ENCODE measurements around the gene OPN5.
"Not testable (repeated sequence)": the region's sequence is repeated elsewhere in the genome, so short reads cannot be mapped to it uniquely, and the experiment has no call there.

The OPN5 gene

GRCh38 chr6:47740714-47741113 is 41.1 kb upstream of the OPN5 start:
- H3K27me3 Mint-ChIP-seq (ENCODE audit: low read depth) = no peaks in the 10 kb centered on the region
- peaks cover 7% of the 10 kb centered on the region for H3K9me3 Mint-ChIP-seq
- TF ChIP-seq CTCF (IDR thresholded peaks at IDR 0.05; ENCODE audit: unreplicated experiment in 3 of 3) = no peak

GRCh38 chr6:47741807-47742206 is 40.0 kb upstream of the OPN5 start:
- no peak for TF ChIP-seq CTCF (IDR thresholded peaks at IDR 0.05; ENCODE audit: unreplicated experiment in 3 of 3)
- no peak overlapping the region for H3K27ac Mint-ChIP-seq

More at GRCh38 chr6:47740714-47741113, 41.1 kb upstream of the OPN5 start:
- no peak overlapping the region for H3K27ac Mint-ChIP-seq
- H3K4me3 Mint-ChIP-seq = no peak overlapping the region
- H3K4me1 Mint-ChIP-seq = no peaks in the 10 kb centered on the region
- no peaks in the 10 kb centered on the region for H3K36me3 Mint-ChIP-seq (ENCODE audit: low read depth)

GRCh38 chr6:47743744-47744143 is 38.1 kb upstream of the OPN5 start:
- Mint-ChIP-seq H3K4me3 (no peak overlapping the region), H3K36me3 (ENCODE audit: low read depth) (no peaks in the 10 kb centered on the region), H3K27me3 (ENCODE audit: low read depth) (no peaks in the 10 kb centered on the region), H3K9me3 (peaks cover 10% of the 10 kb centered on the region), H3K27ac (no peak overlapping the region), H3K4me1 (no peaks in the 10 kb centered on the region)
- no peak for TF ChIP-seq CTCF (IDR thresholded peaks at IDR 0.05; ENCODE audit: unreplicated experiment in 3 of 3)

More at GRCh38 chr6:47741807-47742206, 40.0 kb upstream of the OPN5 start:
- no peaks in the 10 kb centered on the region for H3K4me1 Mint-ChIP-seq
- no peak overlapping the region for H3K4me3 Mint-ChIP-seq
- H3K36me3 Mint-ChIP-seq (ENCODE audit: low read depth) = no peaks in the 10 kb centered on the region
- H3K9me3 Mint-ChIP-seq = peaks cover 10% of the 10 kb centered on the region
- no peaks in the 10 kb centered on the region for H3K27me3 Mint-ChIP-seq (ENCODE audit: low read depth)

- H3K4me1 Mint-ChIP-seq; H3K36me3 Mint-ChIP-seq (ENCODE audit: low read depth); H3K27me3 Mint-ChIP-seq (ENCODE audit: low read depth); H3K9me3 Mint-ChIP-seq; H3K27ac Mint-ChIP-seq; H3K4me3 Mint-ChIP-seq: not testable (repeated sequence)
These were observed 36.6 kb upstream of the OPN5 start for GRCh38 chr6:47745269-47745668.

GRCh38 chr6:47749757-47750156 is 32.1 kb upstream of the OPN5 start:
- no peaks in the 10 kb centered on the region for H3K27me3 Mint-ChIP-seq (ENCODE audit: low read depth)
- H3K36me3 Mint-ChIP-seq (ENCODE audit: low read depth) = no peaks in the 10 kb centered on the region
- no peaks in the 10 kb centered on the region for H3K4me1 Mint-ChIP-seq
- no peak overlapping the region for H3K27ac Mint-ChIP-seq
- TF ChIP-seq CTCF (IDR thresholded peaks at IDR 0.05; ENCODE audit: unreplicated experiment in 3 of 3) = no peak
- peaks cover 15% of the 10 kb centered on the region for H3K9me3 Mint-ChIP-seq
- no peak overlapping the region for H3K4me3 Mint-ChIP-seq

- Mint-ChIP-seq H3K36me3 (ENCODE audit: low read depth) (no peaks in the 10 kb centered on the region), H3K4me1 (no peaks in the 10 kb centered on the region), H3K27ac (no peak overlapping the region)
These were observed 29.0 kb upstream of the OPN5 start for GRCh38 chr6:47752801-47753200.

More at GRCh38 chr6:47752801-47753200, 29.0 kb upstream of the OPN5 start:
- no peak for TF ChIP-seq CTCF (IDR thresholded peaks at IDR 0.05; ENCODE audit: unreplicated experiment in 3 of 3)
- Mint-ChIP-seq H3K9me3 (peaks cover 12% of the 10 kb centered on the region), H3K4me3 (no peak overlapping the region), H3K27me3 (ENCODE audit: low read depth) (peaks cover 2% of the 10 kb centered on the region)
